ENCODE data around the gene FAM120B.

DNA sequence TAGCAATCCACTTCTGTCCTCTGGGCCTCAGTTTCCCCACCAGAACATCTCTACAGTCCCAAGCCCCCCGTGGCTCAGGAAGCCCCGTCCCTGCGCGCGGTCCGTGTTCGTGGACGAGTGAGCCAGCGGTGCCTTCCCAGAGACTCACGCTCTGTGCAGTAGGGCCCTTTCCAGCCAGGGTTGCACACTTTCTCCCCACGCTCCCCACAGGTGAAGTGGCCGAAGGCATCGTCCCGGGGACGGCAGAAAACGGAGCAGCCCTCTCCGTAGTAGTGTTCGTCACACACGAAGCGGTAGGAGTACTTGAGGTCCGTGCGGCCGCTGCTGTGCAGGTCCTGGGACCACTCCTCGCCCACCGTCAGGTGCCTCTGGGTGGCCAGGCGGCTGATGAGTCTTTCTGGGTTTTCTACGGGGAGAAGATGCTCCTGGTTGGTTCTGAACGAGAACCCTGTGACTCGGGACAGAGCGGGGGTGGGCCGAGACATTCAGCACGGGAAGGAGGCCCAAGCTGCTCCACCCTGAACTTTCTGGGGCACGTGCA lies 18.4 kb upstream of the FAM120B start:
- TF ChIP-seq EZH2phosphoT487 (IDR thresholded peaks at IDR 0.05; ENCODE audit: insufficient read depth, low read depth) = no peak
- no peak for TF ChIP-seq EZH2 (IDR thresholded peaks at IDR 0.05; ENCODE audit: insufficient read depth, poor library complexity, severe bottlenecking)
